Heart left ventricle (tissue), 13 donors: ENCODE data around the gene CDH13.

Experiments
- CTCF ChIP-seq, 12 donors: fragments of 200-600 bp; sonication (generic) in 4 of 12; IDR thresholded peaks; one replicate each; pipeline versions ENCODE4 v1.5.0 to v1.8.0; 2018 to 2022; ENCODE audit warnings: antibody characterized with exemption in 12 of 12, mild to moderate bottlenecking in 5 of 12
- POLR2A ChIP-seq, 2 donors: fragments of 450-650 bp; IDR thresholded peaks; one replicate each; pipeline ENCODE4 v1.6.1; 2017; ENCODE audit warnings: antibody characterized with exemption in 2 of 2, mild to moderate bottlenecking in 2 of 2, moderate library complexity in 2 of 2
- donor health status: ischemic (EF 13 %, LVEDD 7.1; RV severe dilation, severe dysfunction).
- donor health status: DM: no; HTN: yes; CAD: no.
- donor health status: DM: no; HTN: no; CAD: no.
- donor health status: ischemic (EF 25% LVEDD 6.9; RV normal size, moderate dysfunction).
- donor health status: ischemic (EF 25% LVEDD 5.7; RV mildly dilated, moderate dysfunction).
- donor health status: ischemic (EF 35%, LVEDD 5.7; RV mildly dilated, moderate dysfunction).
- donor health status: nonischemic (EF 11% LVEDD 7.7; RV severe dilation, severe dysfunction).
- donor health status: DM: yes; HTN: yes; CAD: no.
- donor health status: PGD.
- donor health status: ischemic (EF 29% LVEDD 5.4; RV normal size, mild dysfunction).
- donor health status: nonischemic (EF 23%, LVEDD 6.1; RV moderate dilation, normal function).

- TF ChIP-seq CTCF (IDR thresholded peaks at IDR 0.05) (no peak), POLR2A (IDR thresholded peaks at IDR 0.05) (no peak)
Measured at GRCh38 chr16:83577078-83577745, 950.4 kb downstream of the CDH13 start.
